ENCODE results near the gene ATXN10. TPM values are rescaled to one million over a fixed set of nuclear protein-coding genes. Genes with fewer than 3 reads are reported as not detected.

Gene ATXN10
- total and polyA plus RNA-seq, 2 of the 13 experiments (the other 11 are each of a cell fraction or from before 2014, with no cell fraction given), result 60.1 to 194 TPM

- TF ChIP-seq MAZ (IDR thresholded peaks at IDR 0.05; ENCODE audit: borderline replicate concordance, low read depth, low read length) (peak; percentile 65; the same call in 1 of the 2 replicates), MAZ (CRISPR knock-in tag; IDR thresholded peaks at IDR 0.05; ENCODE audit: low read depth) (peak; percentile 63; the same call in 1 of the 2 replicates), ZSCAN12 (CRISPR knock-in tag; IDR thresholded peaks at IDR 0.05) (no peak), ETV6 (CRISPR knock-in tag; conservative IDR thresholded peaks at IDR 0.05) (peak; percentile 72; the same call in 1 of the 2 replicates), ZNF724P (CRISPR knock-in tag; IDR thresholded peaks at IDR 0.05; ENCODE audit: borderline replicate concordance) (no peak), RFXAP (CRISPR knock-in tag; IDR thresholded peaks at IDR 0.05; ENCODE audit: borderline replicate concordance) (no peak), NFE2L2 (IDR thresholded peaks at IDR 0.05; ENCODE audit: low read length) (no peak), RBAK (CRISPR knock-in tag; IDR thresholded peaks at IDR 0.05) (no peak), BRCA1 (CRISPR knock-in tag; IDR thresholded peaks at IDR 0.05) (no peak), ZNF737 (CRISPR knock-in tag; IDR thresholded peaks at IDR 0.05; ENCODE audit: borderline replicate concordance) (no peak), ZBTB7B (CRISPR knock-in tag; IDR thresholded peaks at IDR 0.05) (no peak), ZNF432 (CRISPR knock-in tag; IDR thresholded peaks at IDR 0.05; ENCODE audit: borderline replicate concordance) (no peak), CERS6 (CRISPR knock-in tag; IDR thresholded peaks at IDR 0.05) (no peak), FOSL2 (CRISPR knock-in tag; IDR thresholded peaks at IDR 0.05) (peak; percentile 11; the same call in 1 of the 2 replicates), ZNF124 (CRISPR knock-in tag; IDR thresholded peaks at IDR 0.05) (no peak), RBM22 (optimal IDR thresholded peaks at IDR 0.05; ENCODE audit: low read length) (no peak), LBX2 (CRISPR knock-in tag; IDR thresholded peaks at IDR 0.05; ENCODE audit: borderline replicate concordance) (peak; percentile 15; the same call in 1 of the 2 replicates), SMARCC2 (IDR thresholded peaks at IDR 0.05) (no peak), ZBTB4 (CRISPR knock-in tag; IDR thresholded peaks at IDR 0.05; ENCODE audit: borderline replicate concordance) (no peak), NPAS2 (CRISPR knock-in tag; IDR thresholded peaks at IDR 0.05; ENCODE audit: borderline replicate concordance) (no peak), ZNF564 (CRISPR knock-in tag; IDR thresholded peaks at IDR 0.05) (peak; percentile 65)
Measured at GRCh38 chr22:45671783-45672563, at the start of gene ATXN10 (continued).

All from HepG2 (cell line).